Sigmoid colon (tissue), 7 donors: ENCODE results near the gene NKX2-1. TPM values are rescaled to one million over a fixed set of nuclear protein-coding genes. Genes with fewer than 3 reads are reported as not detected.

ENCODE experiments used
- DNase-seq: peaks from one replicate; pipeline ENCODE4 v3.0.0-alpha.2; 2019
- H3K27ac ChIP-seq, 4 donors: fragments of 200-600 bp; sonication (generic); one replicate each; pipeline ENCODE4 v1.5.1; 2016 to 2019; ENCODE audit warnings: mild to moderate bottlenecking in 1 of 4
- H3K27me3 ChIP-seq, 3 donors: fragments of 200-600 bp; sonication (generic); one replicate each; pipeline ENCODE4 v1.5.1; 2019; ENCODE audit warnings: mild to moderate bottlenecking in 1 of 3
- H3K36me3 ChIP-seq, 4 donors: fragments of 200-600 bp; sonication (generic); one replicate each; pipeline ENCODE4 v1.5.1; 2016 to 2019
- H3K4me1 ChIP-seq, 4 donors: fragments of 200-600 bp; sonication (generic); one replicate each; pipeline ENCODE4 v1.5.1; 2017 to 2019
- H3K4me3 ChIP-seq, 4 donors: fragments of 200-600 bp; sonication (generic); one replicate each; pipeline ENCODE4 v1.5.1; 2017 to 2019; ENCODE audit warnings: mild to moderate bottlenecking in 2 of 4, moderate library complexity in 1 of 4
- H3K9me3 ChIP-seq, 4 donors: fragments of 200-600 bp in 3 of 4; sonication (generic) in 3 of 4; one replicate each; pipeline versions ENCODE4 v1.5.1 to v1.6.1; 2013 to 2019
- EP300 ChIP-seq, 4 donors: sonication (generic); formaldehyde crosslinking; IDR thresholded peaks; one replicate each; pipeline ENCODE4 v1.6.1; 2017; ENCODE audit warnings: antibody characterized with exemption in 4 of 4
- POLR2A ChIP-seq, 2 donors: fragments of 450-650 bp; IDR thresholded peaks; one replicate each; pipeline ENCODE4 v1.6.1; 2016; ENCODE audit warnings: antibody characterized with exemption in 2 of 2, mild to moderate bottlenecking in 2 of 2, moderate library complexity in 2 of 2
- POLR2AphosphoS5 ChIP-seq, 4 donors: sonication (generic); formaldehyde crosslinking; IDR thresholded peaks; one replicate each; pipeline ENCODE4 v1.6.1; 2017; ENCODE audit warnings: antibody characterized with exemption in 4 of 4
- WGBS, 2 donors: extraction: QIAGEN DNeasy Blood & Tissue Kit; methylation state at CpG; one replicate each; pipeline ENCODE4 v1.1.7; 2013; 5-methylcytosine and 5-hydroxymethylcytosine counted together
- intact Hi-C: fragments of 100-400 bp; cut with DNase I; formaldehyde crosslinking; loops from one replicate; pipeline ENCODE4 v1.15.1; 2023
- polyA plus RNA-seq, 3 donors: library from polyadenylated mRNA; stranded (reverse); fragments of 200-250 nt; gene quantifications; one replicate each; pipeline ENCODE4 v1.2.3, GENCODE V29; 2013
- total RNA-seq, 4 donors: library from RNA; depleted of rRNA; stranded (reverse); fragments of >200 nt; gene quantifications; one replicate each; pipeline ENCODE4 v1.1.0, GENCODE V29; 2016
- TF ChIP-seq, protein P1 (sequence below), 4 experiments: fragments of 450-650 bp in 3 of 4; fragments of 200-600 bp in 1 of 4; IDR thresholded peaks; one replicate each; pipeline ENCODE4 v1.5.1; 2016 to 2019; ENCODE audit warnings: antibody characterized with exemption in 4 of 4, mild to moderate bottlenecking in 3 of 4, moderate library complexity in 2 of 4
- donor health status: healthy with polysubstance abuse.
- donor health status: Bipolar disorder and iron deficiency.
- donor health status: healthy.

The NKX2-1 gene
- total and polyA plus RNA-seq, 7 donors = not detected

DNA sequence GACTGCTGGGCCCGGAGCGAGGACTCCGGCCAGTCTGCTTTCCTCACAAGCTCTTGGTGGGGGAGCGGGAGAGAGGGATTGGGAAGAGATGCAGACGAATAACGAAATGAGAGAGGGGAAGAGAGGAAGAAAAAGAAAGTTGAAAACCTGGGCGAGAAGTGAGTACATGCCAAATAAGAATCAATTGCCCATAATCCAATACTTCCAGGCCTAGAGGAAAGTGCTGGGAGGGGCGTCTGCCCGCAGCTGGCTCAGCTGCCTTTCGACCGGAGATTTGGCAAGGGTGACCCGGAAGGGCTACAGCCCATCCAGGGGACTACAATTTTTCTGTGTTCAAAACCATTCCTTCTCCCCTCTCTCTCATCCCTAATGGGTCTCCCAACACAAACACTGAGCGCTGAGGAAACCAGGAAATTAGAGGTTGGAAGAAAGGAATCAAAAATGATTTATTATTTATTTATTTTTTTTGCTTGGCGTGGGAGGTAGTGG, 4.9 kb downstream of the NKX2-1 start:
- Histone ChIP-seq H3K4me1 (peaks cover 0 to 25% (median 21%) of the 10 kb centered on the region in 4 donors), H3K36me3 (no peaks in the 10 kb centered on the region), H3K9me3 (no peaks in the 10 kb centered on the region), H3K27me3 (peaks cover 59 to 98% (median 85%) of the 10 kb centered on the region in 3 donors), H3K27ac (no peak overlapping the region), H3K4me3 (no peak overlapping the region)
- 6 to 7% methylated on average over 14 of the region's 14 CpGs for WGBS, 2 donors
- TF ChIP-seq, protein P1, sequence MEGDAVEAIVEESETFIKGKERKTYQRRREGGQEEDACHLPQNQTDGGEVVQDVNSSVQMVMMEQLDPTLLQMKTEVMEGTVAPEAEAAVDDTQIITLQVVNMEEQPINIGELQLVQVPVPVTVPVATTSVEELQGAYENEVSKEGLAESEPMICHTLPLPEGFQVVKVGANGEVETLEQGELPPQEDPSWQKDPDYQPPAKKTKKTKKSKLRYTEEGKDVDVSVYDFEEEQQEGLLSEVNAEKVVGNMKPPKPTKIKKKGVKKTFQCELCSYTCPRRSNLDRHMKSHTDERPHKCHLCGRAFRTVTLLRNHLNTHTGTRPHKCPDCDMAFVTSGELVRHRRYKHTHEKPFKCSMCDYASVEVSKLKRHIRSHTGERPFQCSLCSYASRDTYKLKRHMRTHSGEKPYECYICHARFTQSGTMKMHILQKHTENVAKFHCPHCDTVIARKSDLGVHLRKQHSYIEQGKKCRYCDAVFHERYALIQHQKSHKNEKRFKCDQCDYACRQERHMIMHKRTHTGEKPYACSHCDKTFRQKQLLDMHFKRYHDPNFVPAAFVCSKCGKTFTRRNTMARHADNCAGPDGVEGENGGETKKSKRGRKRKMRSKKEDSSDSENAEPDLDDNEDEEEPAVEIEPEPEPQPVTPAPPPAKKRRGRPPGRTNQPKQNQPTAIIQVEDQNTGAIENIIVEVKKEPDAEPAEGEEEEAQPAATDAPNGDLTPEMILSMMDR (IDR thresholded peaks at IDR 0.05) = no peak
- no peak for TF ChIP-seq POLR2A (IDR thresholded peaks at IDR 0.05)
- TF ChIP-seq POLR2AphosphoS5 (IDR thresholded peaks at IDR 0.05) = no peak
- TF ChIP-seq EP300 (IDR thresholded peaks at IDR 0.05) = no peak
- DNase-seq = no peak
- intact Hi-C loops = no loop called here

GRCh38 chr14:36514278-36515104, 5.5 kb downstream of the NKX2-1 start:
- TF ChIP-seq, protein P1 (IDR thresholded peaks at IDR 0.05) = no peak
- TF ChIP-seq POLR2AphosphoS5 (IDR thresholded peaks at IDR 0.05) = no peak
- no peak for TF ChIP-seq EP300 (IDR thresholded peaks at IDR 0.05)
- TF ChIP-seq POLR2A (IDR thresholded peaks at IDR 0.05) = no peak
- DNase-seq = no peak
- Histone ChIP-seq H3K4me3 (no peak overlapping the region), H3K27ac (no peak overlapping the region), H3K4me1 (peaks cover 0 to 19% (median 14%) of the 10 kb centered on the region in 4 donors), H3K9me3 (no peaks in the 10 kb centered on the region), H3K36me3 (no peaks in the 10 kb centered on the region), H3K27me3 (peaks cover 55 to 98% (median 85%) of the 10 kb centered on the region in 3 donors)
- intact Hi-C loops = no loop called here
- WGBS, 2 donors = 3% methylated on average over 38 of the region's 38 CpGs

DNA sequence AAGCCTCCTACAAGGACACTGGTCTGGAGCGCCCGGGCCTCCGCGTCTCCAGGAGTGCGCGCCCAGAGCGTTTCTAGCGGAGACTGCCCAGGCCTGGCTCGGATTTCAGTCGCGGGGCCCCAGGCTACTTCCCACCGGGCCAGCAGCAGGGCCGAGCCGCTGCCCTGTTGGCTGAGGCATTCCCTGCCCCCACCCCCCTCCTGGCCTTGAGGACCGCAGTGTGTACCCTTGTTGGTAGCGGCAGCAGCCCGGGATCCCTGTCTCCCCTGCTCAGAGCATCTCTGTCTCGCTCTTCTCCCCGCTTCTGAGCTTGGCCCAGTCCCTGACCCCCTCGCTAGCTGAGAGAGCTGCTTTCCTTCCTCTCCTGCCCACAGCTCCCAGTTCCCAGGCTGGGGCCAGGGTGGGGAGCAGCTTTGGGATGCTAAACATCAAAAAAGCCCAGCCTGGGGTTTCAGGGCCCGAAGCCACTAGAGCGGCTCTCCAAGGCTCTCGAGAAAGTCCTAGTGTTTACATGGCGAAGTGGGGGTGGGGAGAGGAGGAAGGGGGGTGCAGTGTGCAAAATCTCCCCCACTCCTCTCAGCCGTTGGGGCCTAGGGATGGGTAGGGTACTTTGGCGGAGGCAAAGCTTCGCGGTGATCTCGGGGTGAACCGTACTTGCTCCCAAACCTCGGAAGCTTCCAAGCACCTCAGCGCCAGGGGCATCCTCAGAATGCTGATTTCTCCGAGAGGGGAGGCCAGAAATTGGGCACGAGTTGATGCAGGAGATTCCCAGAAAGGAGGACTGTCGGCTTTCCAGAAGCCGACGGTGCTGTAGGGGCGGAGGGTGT, 6.4 kb downstream of the NKX2-1 start:
- intact Hi-C loops = no loop called here

GRCh38 chr14:36513012-36513420, 7.0 kb downstream of the NKX2-1 start:
- 7 to 17% methylated on average over 17 of the region's 17 CpGs for WGBS, 2 donors
- peaks cover 48 to 98% (median 85%) of the 10 kb centered on the region in 3 donors for H3K27me3 ChIP-seq
- no peak for DNase-seq
- H3K36me3 ChIP-seq = no peaks in the 10 kb centered on the region
- intact Hi-C loops = no loop called here
- no peak overlapping the region for H3K27ac ChIP-seq
- no peaks in the 10 kb centered on the region for H3K9me3 ChIP-seq
- H3K4me3 ChIP-seq = no peak overlapping the region
- H3K4me1 ChIP-seq = peaks cover 0 to 13% (median 9%) of the 10 kb centered on the region in 4 donors
- TF ChIP-seq POLR2AphosphoS5 (IDR thresholded peaks at IDR 0.05) = no peak
- TF ChIP-seq POLR2A (IDR thresholded peaks at IDR 0.05) = no peak
- no peak for TF ChIP-seq EP300 (IDR thresholded peaks at IDR 0.05)
- TF ChIP-seq, protein P1 (IDR thresholded peaks at IDR 0.05) = no peak

More for the DNA sequence above, 6.4 kb downstream of the NKX2-1 start:
- H3K9me3 ChIP-seq = no peaks in the 10 kb centered on the region
- no peak for TF ChIP-seq POLR2AphosphoS5 (IDR thresholded peaks at IDR 0.05)
- H3K27ac ChIP-seq = no peak overlapping the region
- WGBS, 2 donors = 6 to 10% methylated on average over 38 of the region's 38 CpGs
- H3K4me1 ChIP-seq = peaks cover 0 to 12% (median 6%) of the 10 kb centered on the region in 4 donors
- no peak for DNase-seq
- no peaks in the 10 kb centered on the region for H3K36me3 ChIP-seq
- peaks cover 48 to 98% (median 85%) of the 10 kb centered on the region in 3 donors for H3K27me3 ChIP-seq
- no peak overlapping the region for H3K4me3 ChIP-seq

- H3K4me3 ChIP-seq = no peak overlapping the region
- H3K27me3 ChIP-seq = peaks cover 46 to 98% (median 85%) of the 10 kb centered on the region in 3 donors
- H3K36me3 ChIP-seq = no peaks in the 10 kb centered on the region
- no peak for DNase-seq
- H3K27ac ChIP-seq = no peak overlapping the region
- WGBS, 2 donors = 5 to 10% methylated on average over 9 of the region's 9 CpGs
- H3K4me1 ChIP-seq = peaks cover 0 to 12% (median 10%) of the 10 kb centered on the region in 4 donors
- H3K9me3 ChIP-seq = no peaks in the 10 kb centered on the region
- intact Hi-C loops = no loop called here
- TF ChIP-seq POLR2AphosphoS5 (IDR thresholded peaks at IDR 0.05) (no peak), POLR2A (IDR thresholded peaks at IDR 0.05) (no peak), EP300 (IDR thresholded peaks at IDR 0.05) (no peak)
- TF ChIP-seq, protein P1 (IDR thresholded peaks at IDR 0.05) = no peak
Observed at GRCh38 chr14:36512585-36513003, 7.4 kb downstream of the NKX2-1 start.
